Esophagus (tissue), 2 donors: ENCODE data around the gene GNB4. TPM values are rescaled to one million over a fixed set of nuclear protein-coding genes. Genes with fewer than 3 reads are reported as not detected.

Experiments
- H3K27ac ChIP-seq, 2 donors: one replicate each; pipeline ENCODE4 v1.5.1; 2013; ENCODE audit warnings: low read depth in 2 of 2, mild to moderate bottlenecking in 2 of 2, inconsistent platforms in 1 of 2, low read length in 1 of 2, moderate library complexity in 1 of 2
- H3K27me3 ChIP-seq, 2 donors: one replicate each; pipeline ENCODE4 v1.6.1; 2013; ENCODE audit warnings: low read length in 2 of 2, control low read depth in 1 of 2, mild to moderate bottlenecking in 1 of 2; ENCODE audit not compliant: insufficient read depth in 2 of 2, control insufficient read depth in 1 of 2
- H3K36me3 ChIP-seq, 2 donors: one replicate each; pipeline ENCODE4 v1.6.1; 2013; ENCODE audit warnings: low read length in 1 of 2; ENCODE audit not compliant: control insufficient read depth in 2 of 2, insufficient read depth in 2 of 2
- H3K4me1 ChIP-seq, 2 donors: one replicate each; pipeline ENCODE4 v1.6.1; 2013; ENCODE audit warnings: low read length in 1 of 2; ENCODE audit not compliant: control insufficient read depth in 2 of 2, insufficient read depth in 2 of 2
- H3K4me3 ChIP-seq, 2 donors: one replicate each; pipeline ENCODE4 v1.5.1; 2013; ENCODE audit warnings: low read length in 2 of 2, mild to moderate bottlenecking in 2 of 2, low read depth in 1 of 2, moderate library complexity in 1 of 2
- H3K9me3 ChIP-seq, 2 donors: one replicate each; pipeline ENCODE4 v1.6.1; 2013; ENCODE audit warnings: mild to moderate bottlenecking in 2 of 2, low read depth in 1 of 2, low read length in 1 of 2, moderate library complexity in 1 of 2; ENCODE audit not compliant: control insufficient read depth in 2 of 2, insufficient read depth in 1 of 2
- WGBS, 2 donors: extraction: QIAGEN DNeasy Blood & Tissue Kit; methylation state at CpG; one replicate each; pipeline ENCODE4 v1.1.7; 2013; 5-methylcytosine and 5-hydroxymethylcytosine counted together
- polyA plus RNA-seq, 2 donors: library from polyadenylated mRNA; stranded (reverse); fragments of 200-250 nt; gene quantifications; one replicate each; pipeline ENCODE4 v1.2.3, GENCODE V29; 2013
- donor health status: healthy with polysubstance abuse.
- donor health status: Bipolar disorder and iron deficiency.

Gene GNB4
- polyA plus RNA-seq = 1 to 10 TPM; 2.1 to 6.7 TPM

DNA sequence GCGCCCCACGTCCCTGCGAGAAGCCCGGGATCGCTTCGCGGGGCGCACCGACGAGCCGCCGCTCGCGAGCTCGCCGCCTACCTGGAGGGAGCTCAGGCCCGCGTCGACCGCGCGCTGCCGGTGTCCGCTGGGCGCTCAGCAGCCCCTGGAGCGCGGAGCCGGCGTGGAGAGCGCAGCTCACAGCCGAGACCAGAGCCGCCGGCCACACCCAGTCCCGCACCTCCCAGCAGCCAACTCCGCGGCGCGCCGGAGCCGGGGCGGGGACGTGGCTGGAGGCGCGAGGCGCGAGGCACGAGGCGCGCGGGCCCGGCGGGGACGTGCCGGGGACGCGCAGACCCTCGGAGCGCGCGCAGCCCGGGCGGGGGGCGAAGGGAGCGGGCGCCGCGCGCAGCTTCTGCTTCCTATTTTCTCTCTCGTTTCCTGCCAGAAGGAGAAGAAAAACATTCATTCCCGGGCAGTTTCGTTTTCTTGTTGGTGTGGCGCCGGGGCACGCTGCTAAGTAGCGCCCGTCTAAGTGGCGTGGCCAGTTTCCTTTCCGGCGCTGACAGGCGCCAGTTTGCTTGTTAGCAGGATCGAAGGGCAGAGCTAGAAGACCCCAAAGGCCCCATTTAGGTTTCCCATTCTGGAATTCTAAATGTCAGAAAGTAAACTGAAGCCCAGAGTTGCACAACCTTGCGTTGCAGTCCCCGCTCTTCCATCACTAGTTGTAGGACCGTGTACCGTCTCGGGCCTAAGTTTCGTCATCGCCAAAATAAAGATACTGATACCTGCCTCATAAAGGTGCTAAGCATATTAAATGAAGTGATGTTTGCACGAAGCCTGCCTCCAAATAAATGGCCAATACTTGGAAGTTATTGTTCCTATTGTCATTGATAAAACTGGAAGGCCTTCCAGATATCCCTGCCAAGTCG lies at the start of gene GNB4:
Gene GNB4 (minus strand): TSS at position 206 of the 911 bp plus-strand sequence. CDS start 25,270 bp downstream, outside the sequence.
- WGBS, 2 donors = 2% methylated on average over 78 to 90 of the region's 90 CpGs
- Histone ChIP-seq H3K4me3 (peak within 1 kb of the TSS; percentile 83 to 94), H3K9me3 (peaks cover 0 to 3% of the 10 kb centered on the region in 2 donors), H3K4me1 (no peaks in the 10 kb centered on the region), H3K36me3 (no peaks in the 10 kb centered on the region), H3K27ac (peak within 1 kb of the TSS; percentile 95 to 99), H3K27me3 (no peaks in the 10 kb centered on the region)

DNA sequence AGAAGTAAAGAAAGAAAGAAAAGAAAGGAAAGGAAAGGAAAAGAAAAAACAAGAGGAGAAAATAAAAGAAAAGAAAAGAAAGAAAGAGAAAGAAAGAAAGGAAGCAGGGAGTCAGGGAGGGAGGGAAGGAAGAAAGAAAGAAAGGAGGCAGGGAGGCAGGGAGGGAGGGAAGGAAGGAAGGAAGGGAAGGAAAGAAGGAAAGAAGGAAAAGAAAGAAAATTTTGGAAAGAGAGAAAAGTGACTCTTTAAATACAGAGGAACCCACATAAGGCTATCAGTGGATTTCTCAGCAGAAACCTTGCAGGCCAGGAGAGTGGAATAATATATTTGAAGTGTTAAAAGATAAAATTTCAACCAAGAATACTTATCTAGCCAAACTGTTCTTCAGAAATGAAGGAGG lies 44.2 kb upstream of the GNB4 start:
- Histone ChIP-seq H3K36me3 (no peaks in the 10 kb centered on the region), H3K4me3 (no peak overlapping the region), H3K9me3 (peaks cover 2 to 7% of the 10 kb centered on the region in 2 donors), H3K4me1 (no peaks in the 10 kb centered on the region), H3K27me3 (no peaks in the 10 kb centered on the region), H3K27ac (no peak overlapping the region)

DNA sequence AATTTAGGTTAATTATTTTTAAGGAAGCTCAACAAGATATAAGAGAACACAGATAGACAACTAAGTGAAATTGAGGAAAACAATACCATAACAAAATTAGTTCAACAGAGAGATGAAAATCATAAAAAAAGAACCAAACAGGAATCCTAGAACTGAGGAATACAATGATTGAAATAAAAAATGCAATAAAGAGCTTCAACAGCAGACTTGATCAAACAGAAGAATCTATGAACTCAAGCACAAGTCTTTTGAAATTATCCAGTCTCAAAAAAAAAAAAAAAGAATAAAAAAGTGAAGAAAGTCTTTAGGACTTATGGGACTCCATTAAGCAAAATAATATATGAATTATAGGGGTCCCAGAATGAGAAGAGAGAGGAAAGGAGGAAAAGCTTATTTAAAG lies 42.0 kb upstream of the GNB4 start:
- Histone ChIP-seq H3K9me3 (peaks cover 2 to 7% of the 10 kb centered on the region in 2 donors), H3K27ac (no peak overlapping the region), H3K4me1 (no peaks in the 10 kb centered on the region), H3K36me3 (no peaks in the 10 kb centered on the region), H3K4me3 (no peak overlapping the region), H3K27me3 (no peaks in the 10 kb centered on the region)

GRCh38 chr3:179488213-179488612 lies 36.9 kb upstream of the GNB4 start:
- no peak overlapping the region for H3K27ac ChIP-seq
- H3K9me3 ChIP-seq = peaks cover 0 to 4% of the 10 kb centered on the region in 2 donors
- no peaks in the 10 kb centered on the region for H3K27me3 ChIP-seq
- H3K36me3 ChIP-seq = no peaks in the 10 kb centered on the region
- H3K4me3 ChIP-seq = no peak overlapping the region
- no peaks in the 10 kb centered on the region for H3K4me1 ChIP-seq

- H3K36me3 ChIP-seq = no peaks in the 10 kb centered on the region
- H3K4me3 ChIP-seq = no peak overlapping the region
- H3K4me1 ChIP-seq = no peaks in the 10 kb centered on the region
- no peaks in the 10 kb centered on the region for H3K9me3 ChIP-seq
- WGBS, 2 donors = 83 to 87% methylated on average over 3 of the region's 3 CpGs
- H3K27me3 ChIP-seq = no peaks in the 10 kb centered on the region
- H3K27ac ChIP-seq = no peak overlapping the region
Observed at GRCh38 chr3:179486806-179487205, 35.5 kb upstream of the GNB4 start.

GRCh38 chr3:179482857-179483256 lies 31.6 kb upstream of the GNB4 start:
- Histone ChIP-seq H3K4me3 (no peak overlapping the region), H3K36me3 (no peaks in the 10 kb centered on the region), H3K27me3 (no peaks in the 10 kb centered on the region), H3K9me3 (no peaks in the 10 kb centered on the region), H3K4me1 (no peaks in the 10 kb centered on the region), H3K27ac (no peak overlapping the region)
- WGBS, 2 donors = 76 to 87% methylated on average over 3 of the region's 3 CpGs

DNA sequence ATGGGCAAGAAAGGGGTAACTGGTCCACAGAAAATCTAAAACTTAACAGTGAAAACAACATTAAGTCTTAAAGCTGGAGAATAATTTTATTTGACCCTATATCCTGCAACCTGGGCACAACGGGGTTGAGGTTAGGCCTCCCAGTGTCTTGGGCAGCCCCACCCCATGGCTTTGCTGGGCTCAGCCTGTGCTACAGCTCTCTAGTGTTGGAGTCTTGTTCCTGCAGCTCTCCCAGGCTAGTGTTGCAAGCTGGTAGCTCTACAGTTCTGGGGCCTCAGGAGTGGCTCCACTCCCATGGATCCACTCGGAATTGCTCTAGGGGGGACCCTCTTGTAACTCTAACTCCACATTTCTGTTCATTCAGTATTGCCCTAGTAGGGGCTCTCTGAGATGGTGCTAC lies 24.9 kb upstream of the GNB4 start:
- 69 to 90% methylated on average over 2 of the region's 2 CpGs for WGBS, 2 donors
- no peaks in the 10 kb centered on the region for H3K4me1 ChIP-seq
- H3K27ac ChIP-seq = no peak overlapping the region
- no peaks in the 10 kb centered on the region for H3K36me3 ChIP-seq
- no peaks in the 10 kb centered on the region for H3K9me3 ChIP-seq
- no peak overlapping the region for H3K4me3 ChIP-seq
- no peaks in the 10 kb centered on the region for H3K27me3 ChIP-seq

GRCh38 chr3:179474480-179474879 lies 23.2 kb upstream of the GNB4 start:
- no peak overlapping the region for H3K27ac ChIP-seq
- no peaks in the 10 kb centered on the region for H3K36me3 ChIP-seq
- no peaks in the 10 kb centered on the region for H3K27me3 ChIP-seq
- H3K4me3 ChIP-seq = no peak overlapping the region
- no peaks in the 10 kb centered on the region for H3K9me3 ChIP-seq
- no peaks in the 10 kb centered on the region for H3K4me1 ChIP-seq

DNA sequence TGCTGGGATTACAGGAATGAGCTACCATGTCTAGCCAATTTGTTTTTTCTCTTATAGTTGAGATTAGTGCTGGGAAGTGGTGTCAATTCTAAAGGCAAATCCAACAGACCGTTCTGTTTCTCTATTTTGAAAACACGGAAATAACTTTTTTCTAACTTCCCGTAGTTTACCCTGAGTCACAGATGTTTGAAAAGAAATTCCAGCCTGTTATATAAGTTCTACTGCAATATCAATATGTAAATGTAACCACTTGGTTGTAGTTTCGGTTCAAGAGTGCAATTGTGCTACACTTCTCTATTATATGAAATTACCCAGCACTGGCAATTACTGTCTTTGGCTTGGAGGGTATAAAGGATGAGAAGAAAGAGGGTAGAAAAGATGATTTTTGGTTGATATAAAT lies 22.3 kb upstream of the GNB4 start:
- H3K4me1 ChIP-seq = no peaks in the 10 kb centered on the region
- no peaks in the 10 kb centered on the region for H3K27me3 ChIP-seq
- WGBS, 2 donors = 69 to 72% methylated on average over 4 of the region's 4 CpGs
- no peaks in the 10 kb centered on the region for H3K9me3 ChIP-seq
- H3K36me3 ChIP-seq = no peaks in the 10 kb centered on the region
- no peak overlapping the region for H3K27ac ChIP-seq
- H3K4me3 ChIP-seq = no peak overlapping the region
